ENCODE results near the gene ZFR2.
"Not testable (repeated sequence)": the region's sequence is repeated elsewhere in the genome, so short reads cannot be mapped to it uniquely, and the experiment has no call there.

ZFR2 gene

DNA sequence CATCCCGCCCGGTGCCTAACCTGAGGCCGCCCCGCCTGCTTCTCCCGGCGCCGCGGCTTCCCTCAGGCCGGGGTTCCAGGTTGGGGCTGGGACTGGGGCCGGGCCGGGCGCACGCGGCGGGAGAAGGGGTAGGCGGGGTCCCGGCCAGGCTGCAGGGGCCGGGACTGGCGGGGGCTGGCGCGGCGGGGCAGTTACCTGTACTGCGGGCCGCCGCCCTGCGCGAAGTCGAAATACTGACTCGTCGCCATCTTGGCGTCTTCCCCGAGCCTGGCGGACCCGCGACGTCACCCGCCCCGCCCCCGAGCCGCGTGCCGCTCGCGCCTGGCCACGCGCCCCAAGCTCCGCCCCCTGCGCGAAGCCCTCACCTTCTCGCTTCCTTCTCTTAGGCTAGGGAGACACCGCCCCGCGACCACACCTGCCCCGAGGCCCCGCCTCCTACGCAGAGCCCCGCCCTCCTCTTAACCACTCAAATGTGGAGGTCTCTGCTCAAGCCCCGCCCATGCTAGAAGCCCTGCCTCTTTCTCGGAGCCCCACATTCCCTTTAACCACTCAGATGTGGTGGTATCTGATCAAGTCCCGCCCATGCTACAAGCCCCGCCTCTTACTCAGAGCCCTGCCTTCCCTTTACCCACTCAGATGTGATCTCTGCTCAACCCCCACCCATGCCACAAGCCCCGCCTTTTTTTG, at the start of gene ZFR2:
ZFR2 (minus strand) TSS at position 269 of the 687 bp plus-strand sequence; CDS start at position 248, 21 bp downstream.
- DNase-seq (ENCODE audit: low read depth in 1 of 2, low spot score in 1 of 2), result peak in 1 of 2 donors; percentile 18

DNA sequence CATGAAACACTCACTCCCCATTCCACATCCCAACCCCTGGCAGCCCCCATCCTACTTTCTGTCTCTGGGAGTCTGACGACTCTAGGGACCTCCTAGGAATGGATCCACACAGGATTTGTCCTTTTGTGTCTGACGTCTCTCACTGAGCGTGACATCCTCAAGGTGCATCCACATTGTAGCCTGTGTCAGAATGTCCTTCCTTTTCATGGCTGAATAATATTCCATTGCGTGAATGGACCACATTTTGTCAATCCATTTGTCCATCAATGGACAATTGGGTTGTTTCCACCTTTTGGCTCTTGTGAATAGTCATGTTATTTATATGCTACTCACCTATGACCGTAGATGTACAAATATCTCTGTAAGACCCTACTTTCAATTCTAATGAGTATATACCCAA, 47.2 kb upstream of the ZFR2 start:
- no peak for DNase-seq (ENCODE audit: low read depth in 1 of 2, low spot score in 1 of 2)

DNA sequence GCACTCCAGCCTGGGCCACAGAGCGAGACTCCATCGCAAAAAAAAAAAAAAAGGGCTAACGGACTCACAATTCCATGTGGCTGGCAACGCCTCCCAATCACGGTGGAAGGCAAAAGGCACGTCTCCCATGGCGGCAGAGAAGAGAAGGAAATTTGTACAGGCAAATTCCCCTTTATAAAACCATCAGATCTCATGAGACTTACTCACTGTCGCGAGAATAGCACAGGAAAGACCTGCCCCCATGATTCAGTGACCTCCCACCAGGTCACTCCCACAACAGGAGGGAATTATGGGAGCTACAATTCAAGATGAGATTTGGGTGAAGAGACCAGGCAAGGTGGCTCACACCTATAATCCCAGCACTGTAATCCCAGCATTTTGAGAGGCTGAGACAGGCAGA, 45.4 kb upstream of the ZFR2 start:
- no peak for DNase-seq (ENCODE audit: low read depth in 1 of 2, low spot score in 1 of 2)

DNA sequence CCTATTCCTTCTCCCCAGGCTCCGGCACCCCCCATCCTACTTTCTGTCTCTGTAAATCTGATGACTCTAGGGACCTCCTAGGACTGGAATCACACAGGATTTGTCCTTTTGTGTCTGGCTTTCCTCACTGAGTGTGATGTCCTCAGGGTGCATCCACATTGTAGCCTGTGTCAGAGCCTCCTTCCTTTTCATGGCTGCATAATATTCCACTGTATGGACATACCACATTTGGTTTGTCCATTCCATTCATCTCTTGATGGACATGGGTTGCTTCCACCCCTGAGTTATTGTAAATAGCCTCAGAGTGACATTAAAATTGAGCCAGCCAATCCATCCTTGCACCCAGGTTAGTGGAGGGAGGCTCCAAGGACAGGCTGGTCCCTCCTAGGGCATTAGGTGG, 41.3 kb upstream of the ZFR2 start:
- DNase-seq (ENCODE audit: low read depth in 1 of 2, low spot score in 1 of 2), result no peak

DNA sequence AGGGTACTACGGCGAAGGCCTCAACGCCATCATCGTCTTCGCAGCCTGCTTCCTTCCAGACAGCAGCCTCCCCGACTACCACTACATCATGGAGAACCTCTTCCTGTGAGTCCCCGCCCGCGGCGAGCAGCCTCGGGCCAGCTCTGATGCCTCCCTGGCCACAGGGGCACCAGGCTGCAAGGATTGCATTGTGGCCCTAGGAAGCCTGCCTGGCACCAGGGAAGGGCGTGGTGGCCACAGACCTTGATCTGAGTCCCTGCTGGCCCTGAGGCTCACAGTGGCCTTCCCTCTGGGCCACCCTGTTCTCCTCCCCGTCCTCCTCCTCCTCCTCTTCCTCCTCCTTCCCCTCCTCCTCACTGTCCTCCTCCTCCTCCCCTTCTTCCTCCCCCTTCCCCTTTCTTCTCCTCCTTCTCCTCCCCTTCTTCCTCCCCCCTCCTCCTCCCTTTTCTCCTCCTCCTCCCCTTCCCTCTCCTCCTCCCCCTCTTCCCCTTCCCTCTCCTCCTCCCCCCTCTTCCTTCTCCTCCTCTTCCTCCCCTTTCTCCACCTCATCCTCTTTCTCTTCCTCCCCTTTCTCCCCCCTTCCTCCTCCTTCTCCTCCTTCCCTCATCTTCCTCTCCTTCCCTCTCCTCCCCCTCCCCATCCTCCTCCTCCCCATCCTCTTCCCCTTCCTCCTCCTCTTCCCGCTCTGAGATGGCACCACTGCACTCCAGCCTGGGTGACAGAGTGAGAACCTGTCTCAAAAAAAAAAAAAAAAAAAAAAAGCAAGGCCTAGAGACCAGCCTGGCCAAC, 39.6 kb upstream of the ZFR2 start:
- DNase-seq (ENCODE audit: low read depth in 1 of 2, low spot score in 1 of 2), result no peak

DNA sequence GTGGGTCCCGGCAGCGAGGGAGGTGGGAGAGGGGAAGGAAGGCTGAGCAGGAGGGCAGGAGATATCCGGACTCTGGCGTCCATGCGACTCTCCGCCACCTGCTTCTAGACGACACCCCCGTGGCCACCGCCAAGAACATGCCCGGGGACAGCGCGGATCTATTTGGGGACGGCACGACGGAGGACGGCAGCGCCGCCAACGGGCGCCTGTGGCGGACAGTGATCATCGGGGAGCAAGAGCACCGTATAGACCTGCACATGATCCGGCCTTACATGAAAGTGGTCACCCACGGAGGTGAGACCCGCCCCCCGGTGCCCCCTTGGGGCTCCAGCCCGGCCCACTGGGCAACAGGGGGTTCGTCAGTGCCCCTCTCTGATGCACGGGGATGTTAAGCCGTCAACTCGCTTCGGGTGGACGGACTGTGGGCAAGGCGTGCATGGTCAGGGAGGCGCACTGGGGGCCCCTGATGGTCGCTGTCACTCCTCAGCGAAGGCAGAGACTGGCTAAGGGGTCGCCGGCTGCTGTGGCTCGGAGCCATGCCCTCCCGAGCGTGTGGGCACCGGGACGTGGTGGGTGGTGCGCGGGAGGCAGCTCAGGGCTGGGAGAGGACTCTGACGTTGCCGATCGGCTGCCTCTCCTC, 38.9 kb upstream of the ZFR2 start:
- no peak for DNase-seq (ENCODE audit: low read depth in 1 of 2, low spot score in 1 of 2)

DNA sequence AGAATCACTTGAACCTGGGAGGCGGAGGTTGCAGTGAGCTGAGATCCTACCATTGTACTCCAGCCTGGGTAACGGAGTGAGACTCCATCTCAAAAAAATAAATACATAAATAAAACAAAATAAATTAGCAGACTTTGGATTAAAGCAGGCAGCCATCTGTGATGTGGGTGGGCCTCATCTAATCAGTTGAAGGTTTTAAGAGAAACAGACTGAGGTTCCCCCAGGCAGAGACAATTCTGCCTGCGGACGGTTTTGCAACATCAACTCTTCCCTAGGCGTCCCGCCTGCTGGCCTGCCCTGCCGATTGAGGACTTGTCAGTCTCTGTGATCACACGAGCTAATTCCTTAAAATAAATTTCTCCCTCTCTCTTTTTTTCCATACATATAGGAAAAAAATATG, 35.4 kb upstream of the ZFR2 start:
- DNase-seq (ENCODE audit: low read depth in 1 of 2, low spot score in 1 of 2), result no peak

DNA sequence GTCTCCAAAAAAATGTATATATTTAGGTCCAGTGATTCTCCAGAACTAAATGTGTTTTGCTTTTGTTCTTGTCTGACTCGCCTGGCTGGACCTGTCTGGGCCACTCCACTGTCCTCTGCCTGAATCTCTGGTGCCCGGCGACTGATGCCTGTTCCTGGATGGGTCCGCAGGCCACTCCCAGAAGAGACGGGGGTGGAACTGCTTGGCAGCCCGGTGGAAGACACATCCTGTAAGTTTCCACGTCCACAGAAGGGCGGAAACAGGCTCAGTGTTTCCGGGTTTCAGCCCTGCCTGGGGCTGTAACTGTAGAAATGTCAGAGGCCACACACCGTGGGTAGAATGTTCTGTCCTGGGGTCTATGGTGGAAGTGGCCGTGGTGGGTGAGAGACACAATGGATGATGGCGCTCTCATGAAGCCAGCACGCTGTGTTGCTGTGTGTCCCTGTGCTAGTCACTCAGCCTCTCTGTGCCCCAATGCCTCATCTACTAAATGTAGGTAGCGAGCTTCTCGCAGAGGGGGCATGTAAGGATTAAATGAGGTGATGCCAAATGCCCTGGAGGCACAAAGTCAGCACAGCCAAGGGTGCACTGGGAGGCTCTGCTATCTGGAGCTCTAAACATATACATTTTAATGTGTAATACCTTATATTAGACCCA, 33.6 kb upstream of the ZFR2 start:
- DNase-seq (ENCODE audit: low read depth in 1 of 2, low spot score in 1 of 2), result no peak

DNA sequence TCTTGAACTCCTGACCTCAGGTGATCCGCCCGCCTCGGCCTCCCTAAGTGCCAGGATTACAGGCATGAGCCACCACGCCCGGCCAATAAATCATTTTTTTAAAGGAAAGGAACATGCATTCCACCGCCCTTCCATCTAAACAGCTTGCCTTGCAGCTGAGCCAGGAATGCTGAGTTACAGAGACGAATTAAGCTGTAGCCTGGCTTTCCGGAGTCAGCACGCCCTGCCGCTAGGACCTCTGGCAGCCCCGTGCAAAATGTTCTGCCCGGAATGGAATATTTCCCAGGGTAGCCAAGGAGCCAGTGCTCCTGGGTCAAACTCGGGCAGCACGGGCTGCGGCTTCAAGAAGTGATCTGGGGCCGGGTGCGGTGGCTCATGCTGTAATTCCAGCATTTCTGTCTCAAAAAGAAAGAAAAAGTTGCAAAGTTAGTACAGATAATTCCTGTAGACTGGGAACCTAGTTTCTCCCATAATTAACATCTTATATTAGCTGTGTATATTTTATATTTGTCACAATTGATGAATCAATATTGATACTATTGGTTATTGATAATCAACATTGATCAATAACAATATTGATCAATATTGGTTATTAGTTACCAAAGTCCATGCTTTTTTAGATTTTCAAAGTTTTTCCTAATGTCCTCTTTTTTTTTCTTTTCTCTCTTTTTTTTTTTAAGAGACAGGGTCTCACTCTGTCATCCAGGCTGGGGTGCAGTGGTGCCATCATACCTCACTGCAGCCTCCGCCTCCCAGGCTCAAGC, 30.9 kb upstream of the ZFR2 start:
- DNase-seq (ENCODE audit: low read depth in 1 of 2, low spot score in 1 of 2), result no peak

DNA sequence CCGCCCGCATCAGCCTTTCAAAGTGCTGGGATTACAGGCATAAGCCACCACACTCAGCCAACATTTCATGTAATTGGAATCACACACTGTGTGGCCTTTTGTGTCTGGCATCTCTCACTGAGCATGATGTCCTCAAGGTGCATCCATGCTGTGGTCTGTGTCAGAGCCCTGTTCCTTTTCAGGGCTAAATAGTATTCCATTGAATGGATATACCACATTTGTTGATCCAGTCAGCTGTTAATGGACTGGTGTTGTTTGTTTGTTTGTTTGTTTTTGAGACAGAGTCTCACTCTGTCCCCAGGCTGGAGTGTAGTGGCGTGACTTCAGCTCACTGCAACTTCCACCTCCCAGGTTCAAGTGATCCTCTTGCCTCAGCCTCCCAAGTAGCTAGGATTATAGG, 29.6 kb upstream of the ZFR2 start:
- DNase-seq (ENCODE audit: low read depth in 1 of 2, low spot score in 1 of 2), result no peak

DNA sequence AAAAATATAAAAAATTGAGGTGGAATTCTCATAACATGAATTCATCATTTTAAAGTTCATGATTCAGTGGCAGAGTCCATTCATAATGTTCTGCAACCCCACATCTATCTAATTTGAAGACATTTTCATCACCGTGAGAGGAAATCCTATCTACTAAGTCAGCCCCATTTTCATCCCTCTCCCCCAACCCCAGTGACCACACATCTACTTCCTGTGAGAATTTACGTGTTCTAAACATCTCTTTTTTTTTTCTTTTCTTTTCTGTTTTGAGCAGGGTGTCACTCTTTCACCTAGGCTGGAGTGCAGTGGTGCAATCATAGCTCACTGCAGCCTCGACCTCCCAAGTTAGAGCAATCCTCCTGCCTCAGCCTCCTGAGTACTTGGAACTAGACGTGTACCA, 29.1 kb upstream of the ZFR2 start:
- DNase-seq (ENCODE audit: low read depth in 1 of 2, low spot score in 1 of 2), result no peak

DNA sequence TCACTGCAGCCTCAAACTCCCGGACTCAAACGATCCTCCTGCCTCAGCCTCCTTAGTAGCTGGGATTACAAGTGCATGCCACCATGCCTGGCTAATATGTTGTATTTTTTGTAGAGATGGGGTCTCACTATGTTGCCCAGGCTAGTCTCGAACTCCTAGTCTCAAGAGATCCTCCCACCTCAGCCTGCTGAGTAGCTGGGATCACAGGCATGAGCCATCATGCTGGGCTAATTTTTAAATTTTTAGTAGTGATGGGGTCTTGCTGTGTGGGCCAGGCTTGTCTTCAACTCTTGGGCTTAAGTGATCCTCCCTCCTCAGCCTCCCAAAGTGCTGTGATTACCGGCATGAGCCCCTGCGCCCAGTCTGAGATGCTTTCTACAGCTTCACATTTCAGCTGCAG, 26.9 kb upstream of the ZFR2 start:
- no peak for DNase-seq (ENCODE audit: low read depth in 1 of 2, low spot score in 1 of 2)

DNA sequence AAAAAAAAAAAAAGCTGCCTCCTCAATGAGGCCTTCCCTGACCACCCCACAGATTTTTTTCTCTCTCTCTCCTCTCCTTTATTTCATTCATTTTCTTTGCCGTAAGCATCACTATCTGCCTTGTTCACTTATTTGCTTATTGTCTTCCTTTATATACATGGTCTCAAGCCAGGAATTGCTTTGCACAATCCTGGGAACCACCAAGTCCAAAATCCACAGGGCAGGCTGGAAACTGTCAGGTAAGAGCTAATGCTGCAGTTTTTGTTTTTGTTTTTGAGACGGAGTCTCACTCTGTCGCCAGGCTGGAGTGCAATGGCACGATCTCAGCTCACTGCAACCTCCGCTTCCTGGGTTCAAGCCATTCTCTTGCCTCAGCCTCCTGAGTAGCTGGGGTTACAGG, 26.1 kb upstream of the ZFR2 start:
- DNase-seq (ENCODE audit: low read depth in 1 of 2, low spot score in 1 of 2), result not testable (repeated sequence)

DNA sequence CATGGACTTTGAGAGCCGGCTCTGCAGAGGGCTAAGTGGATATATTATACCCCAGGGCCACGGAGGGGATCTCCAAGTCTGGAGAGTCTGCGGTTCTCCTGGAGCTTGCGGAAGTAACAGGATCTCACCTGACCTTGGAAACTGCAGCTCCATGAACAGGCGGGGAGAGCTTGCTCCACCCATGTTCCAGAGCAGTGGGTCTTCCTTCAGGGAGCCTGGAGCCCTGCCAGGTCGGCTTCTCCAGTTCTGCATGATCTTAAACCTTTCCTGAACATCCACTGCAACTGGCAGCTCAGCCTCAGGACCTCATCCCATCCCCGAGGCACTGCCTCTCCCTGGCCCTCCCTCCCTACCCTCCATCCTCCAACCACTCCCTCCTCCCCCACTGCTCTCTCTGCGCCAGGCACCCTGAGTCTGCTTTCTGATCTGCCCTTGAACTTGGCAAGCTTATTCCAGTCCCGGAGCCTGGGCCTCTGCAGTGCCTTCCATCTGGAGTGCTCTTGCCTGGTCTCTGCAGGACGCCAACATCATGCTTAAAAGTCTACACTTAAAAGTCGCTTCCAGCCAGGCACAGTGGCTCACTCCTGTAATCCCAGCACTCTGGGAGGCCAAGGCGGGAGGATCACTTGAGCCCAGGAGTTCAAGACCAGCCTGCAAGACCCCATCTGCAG, 24.8 kb upstream of the ZFR2 start:
- no peak for DNase-seq (ENCODE audit: low read depth in 1 of 2, low spot score in 1 of 2)

DNA sequence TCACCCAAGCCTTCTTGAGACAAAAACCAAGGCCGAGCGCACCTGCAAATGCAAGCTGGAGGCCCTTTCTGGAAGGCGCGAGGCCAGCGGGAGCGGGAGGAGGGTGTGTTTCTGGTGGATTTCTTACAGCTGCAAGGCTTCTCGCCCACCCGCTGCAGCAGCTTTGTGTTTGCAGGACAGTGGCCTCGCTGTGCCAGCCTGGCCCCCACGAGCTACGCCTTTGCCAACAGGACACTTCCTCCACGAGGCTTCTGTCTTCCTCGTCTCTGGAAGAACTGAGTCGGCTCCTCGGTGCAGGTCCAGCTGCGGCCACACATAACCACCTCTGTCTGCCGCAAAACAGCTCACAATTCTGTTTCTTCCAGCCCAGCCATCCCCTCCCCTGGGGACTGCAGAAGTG, 21.8 kb upstream of the ZFR2 start:
- DNase-seq (ENCODE audit: low read depth in 1 of 2, low spot score in 1 of 2), result no peak

DNA sequence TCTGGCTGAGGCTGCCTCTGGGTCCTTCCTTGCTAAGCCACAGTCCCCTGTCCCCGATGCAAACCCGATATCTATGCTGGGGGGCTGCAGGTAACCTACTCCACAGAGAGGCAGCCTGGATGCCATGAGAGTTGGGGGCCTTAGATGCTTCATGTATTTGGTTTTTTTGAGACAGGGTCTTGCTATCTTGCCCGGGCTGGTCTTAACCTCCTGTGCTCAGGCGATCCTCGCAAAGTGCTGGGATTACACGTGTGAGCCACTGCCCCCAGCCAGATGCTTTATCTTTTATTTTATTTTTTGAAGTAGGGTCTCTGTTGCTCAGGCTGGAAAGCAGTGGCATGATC, 13.2 kb upstream of the ZFR2 start:
- no peak for DNase-seq (ENCODE audit: low read depth in 1 of 2, low spot score in 1 of 2)

DNA sequence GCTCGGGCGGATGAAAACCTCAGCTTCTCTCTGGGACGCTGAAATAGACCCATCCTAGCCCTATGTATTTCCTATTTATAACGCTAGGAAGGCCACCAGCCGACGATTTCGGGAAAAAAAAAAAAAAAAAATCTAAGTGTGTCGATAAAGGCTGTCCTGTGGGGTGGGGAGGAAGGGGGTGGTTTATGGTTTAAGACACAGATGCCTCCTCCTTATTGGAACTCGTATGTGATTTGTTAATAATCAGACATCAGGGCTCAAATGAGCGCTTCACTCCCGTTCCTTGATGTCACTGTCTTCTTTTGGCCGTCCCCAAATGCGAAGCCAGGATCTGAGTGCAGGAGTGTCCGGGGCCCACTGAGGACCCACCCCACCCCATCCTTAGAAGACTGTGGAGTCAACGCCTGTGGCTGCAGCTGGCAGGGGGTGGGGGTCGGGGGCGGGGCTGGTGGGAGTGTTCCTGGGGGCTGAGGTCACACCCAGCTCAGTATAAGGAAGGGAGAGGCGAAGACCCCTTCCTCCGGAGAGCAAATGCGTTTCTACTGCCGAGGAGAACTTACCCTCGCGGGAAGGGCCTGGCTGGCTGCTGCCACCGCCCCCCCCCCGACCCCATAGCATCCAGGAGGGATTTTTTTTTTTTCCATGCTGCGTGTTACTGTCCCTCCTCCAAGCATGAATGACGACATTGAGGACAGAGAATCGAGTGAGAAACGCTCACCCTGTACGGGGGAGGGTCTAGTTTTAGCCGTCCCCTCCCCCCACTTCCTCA, 12.6 kb upstream of the ZFR2 start:
- no peak for DNase-seq (ENCODE audit: low read depth in 1 of 2, low spot score in 1 of 2)

DNA sequence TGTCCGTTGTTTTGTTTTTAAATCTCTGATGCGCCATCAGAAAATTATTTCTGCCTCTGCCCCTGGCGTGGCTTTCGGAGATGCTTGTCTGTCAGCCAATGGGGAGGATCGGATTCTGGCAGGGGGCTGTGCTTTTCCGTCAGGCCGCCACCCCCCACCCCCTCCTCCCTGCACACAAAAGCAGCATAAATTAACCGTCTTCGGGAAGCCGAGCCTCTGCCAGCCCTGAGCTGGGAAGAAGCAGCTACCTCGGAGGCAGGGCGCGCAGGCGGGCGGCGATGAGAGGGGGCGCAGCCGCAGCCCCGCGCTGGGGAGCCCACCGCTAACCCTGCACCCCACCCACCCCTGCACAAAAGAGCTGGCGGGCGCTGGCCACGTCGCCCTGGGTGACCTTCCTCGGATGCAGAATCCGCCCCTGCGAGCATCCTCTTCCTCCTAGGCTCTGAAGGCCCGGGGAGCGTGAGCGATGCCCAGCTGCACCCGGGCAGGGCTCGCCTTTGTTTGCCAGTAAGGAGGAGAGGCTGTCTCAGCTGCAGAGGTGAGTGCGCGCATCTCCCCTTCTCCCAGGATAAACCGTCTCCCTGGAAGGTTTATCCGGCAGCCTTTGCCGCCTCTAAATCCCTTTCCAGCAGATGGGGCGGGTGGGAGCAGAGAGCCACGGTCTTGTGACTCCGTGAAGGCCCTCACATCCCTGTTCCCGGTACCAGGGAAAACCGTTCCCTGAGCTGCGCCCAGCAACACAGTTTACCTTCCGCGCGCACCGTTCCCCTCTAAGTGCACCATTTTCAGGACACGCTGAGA, 11.8 kb upstream of the ZFR2 start, which contains the start of gene ATCAY:
ATCAY (plus strand) TSS at position 215 of the 801 bp plus-strand sequence. CDS start 5,083 bp downstream, outside the sequence.
- no peak for DNase-seq (ENCODE audit: low read depth in 1 of 2, low spot score in 1 of 2)

DNA sequence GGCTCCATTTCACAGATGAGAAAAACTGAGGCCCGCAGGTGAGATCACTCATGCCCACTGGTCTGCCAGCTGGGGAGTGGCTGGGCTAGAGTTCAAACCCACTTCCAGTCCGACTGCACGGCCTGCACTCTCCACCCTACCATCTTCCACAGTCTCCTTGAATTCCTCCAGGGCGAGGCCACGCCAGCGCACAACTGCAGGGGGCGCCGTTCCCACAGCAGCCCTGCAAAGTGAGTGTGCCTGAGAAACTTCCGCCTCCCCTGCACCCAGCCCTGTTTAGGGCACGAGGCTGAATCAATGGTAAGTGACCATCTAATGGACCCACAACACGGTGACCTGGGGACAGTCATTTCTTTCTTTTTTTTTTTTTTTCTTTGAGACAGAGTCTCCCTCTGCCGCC, 10.8 kb upstream of the ZFR2 start:
- DNase-seq (ENCODE audit: low read depth in 1 of 2, low spot score in 1 of 2), result no peak

All from stimulated activated CD4-positive, alpha-beta T cell treated with anti-CD3 and anti-CD28 coated beads, Interleukin-15, amount 100 ng/mL, for 1 hour (primary cell).